Left lung (tissue), 10 donors: ENCODE results near the gene PKM. TPM values are rescaled to one million over a fixed set of nuclear protein-coding genes. Genes with fewer than 3 reads are reported as not detected.

Experiments used
- ATAC-seq: fragments of 200-7000 bp; cut with Tn5 transposase; one replicate; pipeline ENCODE4 v1.9.1; 2020; ENCODE audit warnings: moderate library complexity
- DNase-seq, 4 donors: peaks; one replicate each; pipeline ENCODE4 v3.0.0-alpha.2; 2013 to 2020
- H3K27ac ChIP-seq, 2 donors: fragments of 200-600 bp; sonication (generic) in 1 of 2; one replicate each; pipeline versions ENCODE4 v1.5.0 to v1.8.0; 2020 to 2021
- H3K27me3 ChIP-seq, 2 donors: fragments of 200-600 bp; sonication (generic) in 1 of 2; one replicate each; pipeline versions ENCODE4 v1.5.0 to v1.8.0; 2020 to 2021
- H3K36me3 ChIP-seq, 2 donors: fragments of 200-600 bp; sonication (generic) in 1 of 2; one replicate each; pipeline versions ENCODE4 v1.5.0 to v1.8.0; 2020 to 2021
- H3K4me1 ChIP-seq, 2 donors: fragments of 200-600 bp; one replicate each; pipeline ENCODE4 v1.8.0; 2021
- H3K4me3 ChIP-seq, 2 donors: fragments of 200-600 bp; sonication (generic) in 1 of 2; one replicate each; pipeline versions ENCODE4 v1.5.0 to v1.8.0; 2020 to 2021; ENCODE audit warnings: mild to moderate bottlenecking in 1 of 2
- H3K9me3 ChIP-seq, 2 donors: fragments of 200-600 bp; sonication (generic) in 1 of 2; one replicate each; pipeline versions ENCODE4 v1.5.0 to v1.8.0; 2020 to 2021
- CTCF ChIP-seq, 2 donors: fragments of 200-600 bp; sonication (generic) in 1 of 2; IDR thresholded peaks; one replicate each; pipeline versions ENCODE4 v1.5.0 to v1.8.0; 2021; ENCODE audit warnings: antibody characterized with exemption in 2 of 2
- intact Hi-C, 2 donors: fragments of 100-400 bp; cut with DNase I; formaldehyde crosslinking; loops; one replicate each; pipeline versions ENCODE4 v1.11.2 to v1.14.2; 2022
- polyA plus RNA-seq, 6 donors: library from polyadenylated mRNA; unstranded; fragments of 120-200 nt; gene quantifications; one replicate each; pipeline ENCODE4 v1.2.1, GENCODE V29; 2013; ENCODE audit not compliant: insufficient read length in 6 of 6
- total RNA-seq, 2 donors: library from RNA; stranded (reverse); fragmentation: NEBNext Ultra II Directional; extraction: Animal tissue kit (Norgen Biotek cat#: 25700); gene quantifications; one replicate each; pipeline ENCODE4 v1.2.1, GENCODE V29; 2021
- donor health status: DM: no; HTN: yes; CAD: no.
- donor health status: DM: no; HTN: no; CAD: no.

PKM gene
- total and polyA plus RNA-seq, 8 donors: 538 to 991 (median 573) TPM

GRCh38 chr15:72271221-72271620 is 40.2 kb upstream of the PKM start:
- no peak overlapping the region for H3K27ac ChIP-seq
- H3K9me3 ChIP-seq: no peaks in the 10 kb centered on the region
- H3K27me3 ChIP-seq: no peaks in the 10 kb centered on the region
- ATAC-seq (no peak), DNase-seq (no peak)
- TF ChIP-seq CTCF (IDR thresholded peaks at IDR 0.05): no peak
- peaks cover 0 to 29% of the 10 kb centered on the region in 2 donors for H3K4me1 ChIP-seq
- H3K4me3 ChIP-seq: peak overlapping the region in 1 of 2 donors; percentile 91
- peaks cover 0 to 25% of the 10 kb centered on the region in 2 donors for H3K36me3 ChIP-seq
- intact Hi-C loops: no loop called here

GRCh38 chr15:72269739-72270138 is 38.7 kb upstream of the PKM start:
- intact Hi-C loops: no loop called here
- TF ChIP-seq CTCF (IDR thresholded peaks at IDR 0.05): no peak
- H3K36me3 ChIP-seq: peaks cover 0 to 40% of the 10 kb centered on the region in 2 donors
- no peak overlapping the region for H3K27ac ChIP-seq
- ATAC-seq (no peak), DNase-seq (no peak)
- H3K4me3 ChIP-seq: no peak overlapping the region
- H3K4me1 ChIP-seq: peaks cover 0 to 29% of the 10 kb centered on the region in 2 donors
- H3K9me3 ChIP-seq: no peaks in the 10 kb centered on the region
- H3K27me3 ChIP-seq: no peaks in the 10 kb centered on the region

- Histone ChIP-seq H3K27me3 (no peaks in the 10 kb centered on the region), H3K4me1 (peaks cover 0 to 1% of the 10 kb centered on the region in 2 donors), H3K36me3 (peaks cover 5 to 87% of the 10 kb centered on the region in 2 donors), H3K9me3 (no peaks in the 10 kb centered on the region), H3K4me3 (no peak overlapping the region), H3K27ac (no peak overlapping the region)
- intact Hi-C loops: no loop called here
- ATAC-seq (no peak), DNase-seq (no peak)
- no peak for TF ChIP-seq CTCF (IDR thresholded peaks at IDR 0.05)
Measured at GRCh38 chr15:72265031-72265430, 34.0 kb upstream of the PKM start.

- Histone ChIP-seq H3K36me3 (peaks cover 0 to 100% of the 10 kb centered on the region in 2 donors), H3K27me3 (no peaks in the 10 kb centered on the region), H3K4me1 (peaks cover 0 to 8% of the 10 kb centered on the region in 2 donors), H3K4me3 (no peak overlapping the region), H3K27ac (no peak overlapping the region), H3K9me3 (no peaks in the 10 kb centered on the region)
- DNase-seq: no peak
- no peak for TF ChIP-seq CTCF (IDR thresholded peaks at IDR 0.05)
- intact Hi-C loops: no loop called here
- no peak for ATAC-seq
Measured at GRCh38 chr15:72252663-72253299, 21.8 kb upstream of the PKM start.

- H3K36me3 ChIP-seq: peaks cover 0 to 94% of the 10 kb centered on the region in 2 donors
- peak overlapping the region in 1 of 2 donors; percentile 37 for H3K27ac ChIP-seq
- no peaks in the 10 kb centered on the region for H3K27me3 ChIP-seq
- ATAC-seq: peak; percentile 24
- intact Hi-C loops: no loop called here
- no peak overlapping the region for H3K4me3 ChIP-seq
- H3K4me1 ChIP-seq: peaks cover 0 to 8% of the 10 kb centered on the region in 2 donors
- no peaks in the 10 kb centered on the region for H3K9me3 ChIP-seq
- no peak for TF ChIP-seq CTCF (IDR thresholded peaks at IDR 0.05)
- no peak for DNase-seq
Measured at GRCh38 chr15:72249142-72249810, 18.3 kb upstream of the PKM start.
